ENCODE measurements around the gene BRMS1L.
"Not testable (repeated sequence)": the region's sequence is repeated elsewhere in the genome, so short reads cannot be mapped to it uniquely, and the experiment has no call there.

The BRMS1L gene

GRCh38 chr14:35826218-35826951 lies at the start of gene BRMS1L:
Gene BRMS1L, plus strand, starts transcription at chr14:35826338. Its CDS starts 179 bp downstream, at chr14:35826517.
- peak; percentile 95 for DNase-seq

DNA sequence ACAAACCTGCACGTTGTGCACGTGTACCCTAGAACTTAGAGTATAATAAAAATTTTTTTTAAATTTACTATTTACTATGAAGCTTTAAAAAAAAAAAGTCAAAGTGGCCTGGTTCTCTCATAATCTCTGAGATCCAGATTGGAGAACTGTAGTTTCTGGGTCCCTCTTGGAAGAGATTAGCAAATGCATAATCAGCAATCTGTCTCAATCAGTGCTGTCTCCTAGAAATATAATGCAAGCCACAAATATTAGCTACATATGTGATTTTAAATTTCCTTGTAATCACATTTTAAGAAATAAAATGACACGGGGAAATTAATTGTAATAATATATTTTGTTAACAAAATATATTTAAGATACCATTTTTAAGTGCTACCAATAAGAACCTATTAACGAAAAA lies 49.3 kb upstream of the BRMS1L start:
- DNase-seq: no peak

GRCh38 chr14:35777550-35777949 lies 48.6 kb upstream of the BRMS1L start:
- DNase-seq: not testable (repeated sequence)

DNA sequence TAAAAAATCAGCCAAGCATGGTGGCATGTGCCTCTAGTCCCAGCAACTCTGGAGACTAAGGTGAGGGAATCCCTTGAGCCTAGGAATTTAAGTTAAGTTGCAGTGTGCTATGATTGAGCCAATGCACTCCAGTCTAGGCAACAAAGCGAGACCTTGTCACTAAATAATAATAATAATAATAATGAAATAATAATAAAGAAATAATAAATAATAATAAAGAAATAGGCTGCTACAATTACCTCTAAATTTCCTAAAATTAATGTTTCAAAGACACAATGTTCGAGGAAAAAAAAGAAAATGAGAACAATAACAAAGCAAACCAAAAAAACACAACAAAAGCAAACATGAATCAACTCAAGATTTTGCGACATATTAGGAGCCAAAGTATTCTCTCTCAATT lies 46.8 kb upstream of the BRMS1L start:
- DNase-seq: no peak

- no peak for DNase-seq
Measured at GRCh38 chr14:35783699-35784098, 42.4 kb upstream of the BRMS1L start.

DNA sequence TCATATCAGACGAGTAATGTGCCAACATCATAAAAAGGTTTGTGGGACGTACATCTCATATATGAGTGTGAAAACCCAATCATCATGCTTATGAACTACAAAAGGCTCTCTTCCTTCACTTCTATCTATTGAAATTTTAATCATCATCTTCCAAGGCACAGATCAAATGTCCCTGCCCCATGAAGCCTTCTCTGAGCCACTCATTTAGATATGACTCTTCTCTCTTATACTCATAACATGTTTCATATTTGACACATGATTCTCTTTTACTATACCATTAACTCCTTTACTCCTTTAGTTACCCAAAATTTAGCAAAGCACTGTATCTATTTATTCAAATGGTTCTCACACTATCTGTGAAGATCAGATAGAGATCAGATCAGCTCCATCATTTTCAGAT lies 39.3 kb upstream of the BRMS1L start:
- DNase-seq: no peak

- no peak for DNase-seq
Measured at GRCh38 chr14:35789651-35790050, 36.5 kb upstream of the BRMS1L start.

DNA sequence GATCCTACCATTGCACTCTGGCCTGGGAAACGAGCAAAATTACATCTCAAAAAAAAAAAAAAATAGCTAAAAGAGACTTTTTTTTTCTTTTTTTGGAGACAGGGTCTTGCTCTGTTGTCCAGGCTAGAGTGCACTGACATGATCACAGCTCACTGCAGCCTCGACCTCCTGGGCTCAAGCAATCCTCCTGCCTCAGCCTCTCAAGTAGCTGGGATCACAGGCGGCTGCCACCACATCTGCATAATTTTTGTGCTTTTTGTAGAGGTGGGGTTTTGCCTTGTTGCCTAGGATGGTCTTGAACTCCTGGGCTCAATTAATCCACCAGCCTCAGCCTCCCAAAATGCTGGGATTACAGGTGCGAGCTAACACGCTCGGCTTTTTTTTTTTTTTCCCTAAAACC lies 28.3 kb upstream of the BRMS1L start:
- DNase-seq: no peak

- DNase-seq: no peak
Measured at GRCh38 chr14:35806006-35806907, 19.9 kb upstream of the BRMS1L start.

- DNase-seq: no peak
Measured at GRCh38 chr14:35807131-35807961, 18.8 kb upstream of the BRMS1L start.

GRCh38 chr14:35808076-35808637 lies 18.0 kb upstream of the BRMS1L start:
- DNase-seq: no peak

GRCh38 chr14:35808638-35809563 lies 17.2 kb upstream of the BRMS1L start, which contains the start of gene RALGAPA1:
Gene RALGAPA1, minus strand, starts transcription at chr14:35809295. Its CDS starts 460 bp downstream, at chr14:35808835.
- peak; percentile 88 for DNase-seq

GRCh38 chr14:35809597-35809996 lies 16.5 kb upstream of the BRMS1L start:
- DNase-seq: no peak

- DNase-seq: no peak
Measured at GRCh38 chr14:35810963-35811362, 15.2 kb upstream of the BRMS1L start.

DNA sequence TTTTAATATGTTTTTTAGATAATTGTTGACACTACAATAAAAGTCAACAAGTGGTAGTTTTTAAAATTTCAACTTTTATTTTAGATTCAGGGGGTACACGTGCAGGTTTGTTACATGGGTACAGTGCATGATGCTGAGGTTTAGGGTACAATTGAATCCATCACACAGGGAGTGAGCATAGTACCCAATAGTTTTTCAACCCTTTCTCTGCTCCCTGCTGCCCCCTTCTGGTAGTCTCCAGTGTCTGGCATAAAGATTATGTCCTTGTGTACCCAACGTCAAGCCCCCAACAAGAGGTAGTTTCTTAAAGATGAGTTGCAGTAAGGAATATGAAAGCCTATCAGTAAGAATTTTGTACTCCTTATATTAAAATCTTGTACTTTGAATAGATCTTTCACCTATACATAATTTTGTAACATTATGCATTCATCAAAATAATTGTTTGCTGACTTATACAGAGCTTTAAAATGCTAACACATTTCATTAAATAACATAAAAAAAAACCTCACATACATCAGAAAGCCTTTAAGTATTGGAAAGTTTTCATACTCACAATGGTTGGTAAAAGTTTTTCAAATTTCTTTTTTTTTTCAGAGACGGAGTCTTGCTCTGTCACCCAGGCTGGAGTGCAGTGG lies 11.7 kb upstream of the BRMS1L start:
- peak; percentile 72 for DNase-seq

- DNase-seq: no peak
Measured at GRCh38 chr14:35818346-35819115, 7.6 kb upstream of the BRMS1L start.

DNA sequence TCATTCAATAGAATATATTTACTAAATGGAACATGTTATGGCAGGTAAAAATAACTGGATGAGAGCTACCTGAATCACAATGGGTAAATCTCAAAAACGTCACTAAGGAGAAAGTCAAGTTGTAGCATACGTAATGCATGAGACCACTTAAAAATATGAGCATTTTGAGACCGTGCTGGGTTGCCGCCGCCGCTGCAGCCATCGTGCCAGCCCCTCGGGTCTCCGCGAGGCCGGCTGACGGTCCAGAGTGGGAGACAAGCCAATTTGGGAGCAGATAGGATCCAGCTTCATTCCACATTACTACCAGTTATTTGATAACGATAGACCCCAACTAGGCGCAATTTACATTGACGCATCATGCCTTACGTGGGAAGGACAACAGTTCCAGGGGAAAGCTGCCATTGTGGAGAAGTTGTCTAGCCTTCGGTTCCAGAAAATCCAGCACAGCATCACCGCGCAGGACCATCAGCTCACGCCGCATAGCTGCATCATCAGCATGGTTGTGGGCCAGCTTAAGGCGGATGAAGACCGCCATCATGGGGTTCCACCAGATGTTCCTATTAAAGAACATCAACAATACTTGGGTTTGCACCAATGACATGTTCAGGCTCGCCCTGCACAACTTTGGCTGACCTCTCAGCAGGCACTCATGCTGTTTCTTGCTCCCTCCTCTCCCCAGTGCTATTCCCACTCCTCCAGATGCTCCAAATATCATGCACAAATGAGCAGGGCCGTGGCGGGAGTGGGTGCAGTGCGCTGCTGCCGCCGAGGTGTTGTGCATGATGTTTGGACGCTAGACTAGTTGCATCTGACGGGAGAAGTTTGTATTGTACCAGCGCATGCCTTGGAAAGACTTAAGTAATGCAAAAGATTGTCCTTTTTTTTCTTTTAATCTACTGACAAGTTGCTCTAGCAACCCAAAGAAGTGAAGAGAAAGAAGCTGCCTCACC lies 6.3 kb upstream of the BRMS1L start:
- DNase-seq: no peak

- no peak for DNase-seq
Measured at GRCh38 chr14:35821564-35822411, 4.3 kb upstream of the BRMS1L start.
